ENCODE measurements around the gene SH3PXD2B. TPM values are rescaled to one million over a fixed set of nuclear protein-coding genes. Genes with fewer than 3 reads are reported as not detected.

SH3PXD2B gene
- total RNA-seq, 1 donor from 2014 or later = 46.2 TPM

DNA sequence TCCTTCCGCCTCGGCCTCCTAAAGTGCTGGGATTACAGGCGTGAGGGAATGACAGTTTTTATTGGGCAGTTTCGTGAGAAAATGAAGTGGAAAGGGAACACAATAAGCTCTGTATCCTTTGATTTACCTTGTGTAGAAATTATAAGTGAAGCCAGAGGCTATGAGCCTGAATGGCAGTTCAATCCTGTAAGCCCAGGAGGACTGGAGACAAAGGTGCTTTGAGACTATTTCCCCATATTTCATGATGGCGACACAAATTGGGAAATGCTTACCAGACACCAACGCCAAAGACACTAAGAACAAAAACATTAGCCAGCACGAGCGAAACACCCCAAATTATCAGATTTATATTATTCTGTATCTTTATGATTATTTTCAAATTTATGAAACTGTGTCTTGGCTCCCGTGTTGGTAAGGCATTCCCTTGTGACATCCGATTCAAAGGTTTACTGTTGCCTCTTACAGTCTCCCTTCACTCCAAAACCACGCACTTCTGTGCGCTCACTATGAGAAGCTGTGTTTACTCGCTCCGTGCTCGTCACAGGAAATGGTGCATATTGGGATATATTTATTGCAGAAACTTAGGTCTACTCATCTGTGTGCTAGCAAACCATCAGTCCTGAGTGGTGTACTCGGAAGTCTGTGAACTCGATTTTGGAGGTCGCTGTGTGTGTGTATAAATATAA lies 73.9 kb downstream of the SH3PXD2B start:
- Histone ChIP-seq H3K4me3 (no peak overlapping the region), H3K4me1 (no peaks in the 10 kb centered on the region), H3K36me3 (peaks cover 17% of the 10 kb centered on the region), H3K27me3 (no peaks in the 10 kb centered on the region), H3K27ac (no peak overlapping the region), H3K9me3 (no peaks in the 10 kb centered on the region)
- TF ChIP-seq CTCF (IDR thresholded peaks at IDR 0.05) = no peak
- DNase-seq (no peak), ATAC-seq (no peak)
- intact Hi-C loops (cut with DNase I) = no loop called here

DNA sequence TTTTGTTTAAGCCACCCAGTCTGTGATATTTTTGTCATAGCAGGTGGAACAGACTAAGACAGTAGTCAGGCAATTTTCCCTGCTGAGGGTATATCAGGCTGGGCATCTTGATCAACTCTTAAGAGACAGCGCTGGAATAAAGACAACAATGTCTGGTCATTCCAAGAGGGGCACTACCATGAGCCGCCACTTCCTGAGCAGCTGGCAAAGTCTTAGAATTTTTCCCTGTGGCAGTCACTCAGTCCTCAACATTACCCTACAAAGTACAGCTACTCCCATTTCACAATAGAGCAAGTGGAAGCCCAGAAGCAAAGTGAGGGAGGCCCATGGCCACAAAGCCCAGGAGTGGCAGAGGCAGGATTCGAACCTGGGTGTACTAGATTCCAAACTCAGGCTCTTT lies 74.8 kb downstream of the SH3PXD2B start:
- no peak overlapping the region for H3K4me3 ChIP-seq
- H3K27me3 ChIP-seq = no peaks in the 10 kb centered on the region
- no peak for TF ChIP-seq CTCF (IDR thresholded peaks at IDR 0.05)
- no peak overlapping the region for H3K27ac ChIP-seq
- H3K9me3 ChIP-seq = no peaks in the 10 kb centered on the region
- H3K4me1 ChIP-seq = no peaks in the 10 kb centered on the region
- ATAC-seq (no peak), DNase-seq (no peak)
- intact Hi-C loops (cut with DNase I) = no loop called here
- peaks cover 24% of the 10 kb centered on the region for H3K36me3 ChIP-seq

DNA sequence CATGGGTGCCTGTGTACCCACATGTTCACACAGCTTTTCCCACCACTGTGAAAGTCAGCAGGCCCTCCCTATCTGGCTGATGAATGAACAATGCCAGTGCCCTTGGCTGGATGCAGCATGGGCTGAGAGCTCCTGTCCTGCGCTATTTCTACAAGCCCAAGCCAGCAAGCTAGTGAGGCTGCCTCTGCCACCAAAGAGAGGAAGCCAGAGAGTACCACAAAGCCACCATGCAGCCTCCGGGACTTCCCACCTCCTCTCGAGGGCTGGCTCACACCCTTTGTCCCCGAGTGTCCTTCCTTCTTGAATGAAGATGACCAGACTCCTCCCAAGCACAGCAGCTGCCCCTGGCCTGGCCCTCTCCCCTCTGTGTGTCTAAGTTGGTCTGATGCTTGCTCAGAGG lies 76.5 kb downstream of the SH3PXD2B start:
- ATAC-seq (peak; percentile 60), DNase-seq (no peak)
- TF ChIP-seq CTCF (IDR thresholded peaks at IDR 0.05) = no peak
- Histone ChIP-seq H3K36me3 (peaks cover 21% of the 10 kb centered on the region), H3K4me3 (no peak overlapping the region), H3K9me3 (no peaks in the 10 kb centered on the region), H3K27ac (no peak overlapping the region), H3K27me3 (no peaks in the 10 kb centered on the region), H3K4me1 (no peaks in the 10 kb centered on the region)
- intact Hi-C loops (cut with DNase I) = no loop called here

- no peaks in the 10 kb centered on the region for H3K9me3 ChIP-seq
- H3K4me3 ChIP-seq = no peak overlapping the region
- H3K27ac ChIP-seq = no peak overlapping the region
- no peaks in the 10 kb centered on the region for H3K4me1 ChIP-seq
- intact Hi-C loops (cut with DNase I) = no loop called here
- TF ChIP-seq CTCF (IDR thresholded peaks at IDR 0.05) = no peak
- no peaks in the 10 kb centered on the region for H3K27me3 ChIP-seq
- DNase-seq (no peak), ATAC-seq (no peak)
- peaks cover 21% of the 10 kb centered on the region for H3K36me3 ChIP-seq
Observed at GRCh38 chr5:172377438-172377837, 76.9 kb downstream of the SH3PXD2B start.

- Histone ChIP-seq H3K36me3 (peaks cover 13% of the 10 kb centered on the region), H3K27me3 (no peaks in the 10 kb centered on the region), H3K4me3 (no peak overlapping the region), H3K9me3 (no peaks in the 10 kb centered on the region), H3K4me1 (no peaks in the 10 kb centered on the region), H3K27ac (no peak overlapping the region)
- intact Hi-C loops (cut with DNase I) = no loop called here
- TF ChIP-seq CTCF (IDR thresholded peaks at IDR 0.05) = no peak
- DNase-seq = no peak
- no peak for ATAC-seq
Observed at GRCh38 chr5:172374783-172375182, 79.5 kb downstream of the SH3PXD2B start.

- no peak for ATAC-seq
- intact Hi-C loops (cut with DNase I) = no loop called here
- H3K27ac ChIP-seq = no peak overlapping the region
- H3K27me3 ChIP-seq = no peaks in the 10 kb centered on the region
- H3K36me3 ChIP-seq = peaks cover 8% of the 10 kb centered on the region
- H3K4me1 ChIP-seq = no peaks in the 10 kb centered on the region
- no peaks in the 10 kb centered on the region for H3K9me3 ChIP-seq
- TF ChIP-seq CTCF (IDR thresholded peaks at IDR 0.05) = no peak
- DNase-seq = no peak
- H3K4me3 ChIP-seq = no peak overlapping the region
Observed at GRCh38 chr5:172373680-172374079, 80.6 kb downstream of the SH3PXD2B start.
